ENCODE measurements around the gene SMIM44.

The SMIM44 gene

GRCh38 chr19:3479834-3480215, 3.4 kb downstream of the SMIM44 start:
- DNase-seq (ENCODE audit: insufficient read length, low spot score) (no peak), FAIRE-seq (no peak)
- TF ChIP-seq CTCF (IDR thresholded peaks at IDR 0.05; ENCODE audit: insufficient read depth, missing control alignments) = no peak

GRCh38 chr19:3479177-3479833, 3.9 kb downstream of the SMIM44 start:
- DNase-seq (ENCODE audit: insufficient read length, low spot score) = no peak
- no peak for TF ChIP-seq CTCF (IDR thresholded peaks at IDR 0.05; ENCODE audit: insufficient read depth, missing control alignments)
- no peak for FAIRE-seq

- DNase-seq (ENCODE audit: insufficient read length, low spot score) = no peak
- TF ChIP-seq CTCF (IDR thresholded peaks at IDR 0.05; ENCODE audit: insufficient read depth, missing control alignments) = no peak
- FAIRE-seq = no peak
Measured at GRCh38 chr19:3478409-3479176, 4.6 kb downstream of the SMIM44 start.

GRCh38 chr19:3477951-3478350, 5.3 kb downstream of the SMIM44 start:
- FAIRE-seq (no peak), DNase-seq (ENCODE audit: insufficient read length, low spot score) (no peak)
- no peak for TF ChIP-seq CTCF (IDR thresholded peaks at IDR 0.05; ENCODE audit: insufficient read depth, missing control alignments)

GRCh38 chr19:3477506-3477905, 5.7 kb downstream of the SMIM44 start:
- DNase-seq (ENCODE audit: insufficient read length, low spot score) = no peak
- no peak for TF ChIP-seq CTCF (IDR thresholded peaks at IDR 0.05; ENCODE audit: insufficient read depth, missing control alignments)
- no peak for FAIRE-seq

- DNase-seq (ENCODE audit: insufficient read length, low spot score) = no peak
- no peak for FAIRE-seq
- TF ChIP-seq CTCF (IDR thresholded peaks at IDR 0.05; ENCODE audit: insufficient read depth, missing control alignments) = no peak
Measured at GRCh38 chr19:3476830-3477229, 6.4 kb downstream of the SMIM44 start.

GRCh38 chr19:3475449-3475848, 7.8 kb downstream of the SMIM44 start:
- no peak for TF ChIP-seq CTCF (IDR thresholded peaks at IDR 0.05; ENCODE audit: insufficient read depth, missing control alignments)
- FAIRE-seq (no peak), DNase-seq (ENCODE audit: insufficient read length, low spot score) (no peak)
